Measurements from ENCODE around the gene HHATL. TPM values are rescaled to one million over a fixed set of nuclear protein-coding genes. Genes with fewer than 3 reads are reported as not detected.

Gene HHATL
- total RNA-seq, 1 experiment from 2014 or later, result not detected

DNA sequence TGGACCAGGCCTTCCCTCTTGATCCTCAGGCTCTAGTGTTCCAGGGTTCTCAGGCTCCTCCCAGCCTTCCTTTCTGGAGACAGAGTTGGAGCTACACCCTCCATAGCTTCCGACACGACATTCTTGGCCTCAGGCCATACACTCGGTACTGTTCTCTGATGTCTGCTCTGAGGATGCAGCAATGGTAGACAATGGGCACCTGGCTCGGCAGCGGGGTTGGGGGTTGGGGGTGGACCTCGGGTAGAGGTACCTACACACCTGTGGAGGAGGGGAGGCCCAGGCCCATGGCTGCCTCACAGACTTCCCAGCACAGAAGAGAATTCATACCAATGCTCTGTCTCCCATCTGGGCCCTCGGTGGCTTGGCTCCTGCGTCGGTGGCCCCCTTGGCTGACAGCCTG lies 49.0 kb upstream of the HHATL start:
- H3K4me3 ChIP-seq (ENCODE audit: low read depth in 2 of 2, low read length in 2 of 2), result no peak overlapping the region
- no peak for ATAC-seq
- H3K4me1 ChIP-seq (ENCODE audit: control insufficient read depth, insufficient read depth, low read length), result no peaks in the 10 kb centered on the region
- POLR2A ChIA-PET, result no interaction called here
- H3K27ac ChIP-seq (ENCODE audit: low read length), result no peak overlapping the region
- no TSS peak for BruUV-seq (replicated peaks)
- CTCF ChIA-PET, result no interaction called here
- no peaks in the 10 kb centered on the region for H3K9me3 ChIP-seq (ENCODE audit: control insufficient read depth, insufficient read depth, low read depth, low read length)
- TF ChIP-seq, protein P1, sequence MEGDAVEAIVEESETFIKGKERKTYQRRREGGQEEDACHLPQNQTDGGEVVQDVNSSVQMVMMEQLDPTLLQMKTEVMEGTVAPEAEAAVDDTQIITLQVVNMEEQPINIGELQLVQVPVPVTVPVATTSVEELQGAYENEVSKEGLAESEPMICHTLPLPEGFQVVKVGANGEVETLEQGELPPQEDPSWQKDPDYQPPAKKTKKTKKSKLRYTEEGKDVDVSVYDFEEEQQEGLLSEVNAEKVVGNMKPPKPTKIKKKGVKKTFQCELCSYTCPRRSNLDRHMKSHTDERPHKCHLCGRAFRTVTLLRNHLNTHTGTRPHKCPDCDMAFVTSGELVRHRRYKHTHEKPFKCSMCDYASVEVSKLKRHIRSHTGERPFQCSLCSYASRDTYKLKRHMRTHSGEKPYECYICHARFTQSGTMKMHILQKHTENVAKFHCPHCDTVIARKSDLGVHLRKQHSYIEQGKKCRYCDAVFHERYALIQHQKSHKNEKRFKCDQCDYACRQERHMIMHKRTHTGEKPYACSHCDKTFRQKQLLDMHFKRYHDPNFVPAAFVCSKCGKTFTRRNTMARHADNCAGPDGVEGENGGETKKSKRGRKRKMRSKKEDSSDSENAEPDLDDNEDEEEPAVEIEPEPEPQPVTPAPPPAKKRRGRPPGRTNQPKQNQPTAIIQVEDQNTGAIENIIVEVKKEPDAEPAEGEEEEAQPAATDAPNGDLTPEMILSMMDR (IDR thresholded peaks at IDR 0.05), result no peak
- TF ChIP-seq, protein P2, sequence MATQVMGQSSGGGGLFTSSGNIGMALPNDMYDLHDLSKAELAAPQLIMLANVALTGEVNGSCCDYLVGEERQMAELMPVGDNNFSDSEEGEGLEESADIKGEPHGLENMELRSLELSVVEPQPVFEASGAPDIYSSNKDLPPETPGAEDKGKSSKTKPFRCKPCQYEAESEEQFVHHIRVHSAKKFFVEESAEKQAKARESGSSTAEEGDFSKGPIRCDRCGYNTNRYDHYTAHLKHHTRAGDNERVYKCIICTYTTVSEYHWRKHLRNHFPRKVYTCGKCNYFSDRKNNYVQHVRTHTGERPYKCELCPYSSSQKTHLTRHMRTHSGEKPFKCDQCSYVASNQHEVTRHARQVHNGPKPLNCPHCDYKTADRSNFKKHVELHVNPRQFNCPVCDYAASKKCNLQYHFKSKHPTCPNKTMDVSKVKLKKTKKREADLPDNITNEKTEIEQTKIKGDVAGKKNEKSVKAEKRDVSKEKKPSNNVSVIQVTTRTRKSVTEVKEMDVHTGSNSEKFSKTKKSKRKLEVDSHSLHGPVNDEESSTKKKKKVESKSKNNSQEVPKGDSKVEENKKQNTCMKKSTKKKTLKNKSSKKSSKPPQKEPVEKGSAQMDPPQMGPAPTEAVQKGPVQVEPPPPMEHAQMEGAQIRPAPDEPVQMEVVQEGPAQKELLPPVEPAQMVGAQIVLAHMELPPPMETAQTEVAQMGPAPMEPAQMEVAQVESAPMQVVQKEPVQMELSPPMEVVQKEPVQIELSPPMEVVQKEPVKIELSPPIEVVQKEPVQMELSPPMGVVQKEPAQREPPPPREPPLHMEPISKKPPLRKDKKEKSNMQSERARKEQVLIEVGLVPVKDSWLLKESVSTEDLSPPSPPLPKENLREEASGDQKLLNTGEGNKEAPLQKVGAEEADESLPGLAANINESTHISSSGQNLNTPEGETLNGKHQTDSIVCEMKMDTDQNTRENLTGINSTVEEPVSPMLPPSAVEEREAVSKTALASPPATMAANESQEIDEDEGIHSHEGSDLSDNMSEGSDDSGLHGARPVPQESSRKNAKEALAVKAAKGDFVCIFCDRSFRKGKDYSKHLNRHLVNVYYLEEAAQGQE (IDR thresholded peaks at IDR 0.05; ENCODE audit: insufficient read depth in 1 of 2, low read depth in 2 of 2, low read length in 1 of 2), result no peak
- TF ChIP-seq POLR2AphosphoS5 (IDR thresholded peaks at IDR 0.05; ENCODE audit: low read depth, low read length) (no peak), TCF7L2 (IDR thresholded peaks at IDR 0.05; ENCODE audit: low read depth, low read length) (no peak), SIN3A (IDR thresholded peaks at IDR 0.05; ENCODE audit: borderline replicate concordance, insufficient read depth, low read depth, low read length) (no peak)
- DNase-seq (ENCODE audit: low read depth, low spot score), result no peak
- H3K27me3 ChIP-seq (ENCODE audit: control insufficient read depth, insufficient read depth, low read length), result no peaks in the 10 kb centered on the region
- intact Hi-C loops (cut with micrococcal nuclease; ENCODE audit: unreplicated experiment) (no loop called here), in situ Hi-C loops (cut with HindIII; ENCODE audit: low pct_unique_long_range_greater_than_20kb, low sequenced_read_pairs) (no loop called here)
- H3K36me3 ChIP-seq (ENCODE audit: control insufficient read depth, insufficient read depth, low read length), result no peaks in the 10 kb centered on the region

DNA sequence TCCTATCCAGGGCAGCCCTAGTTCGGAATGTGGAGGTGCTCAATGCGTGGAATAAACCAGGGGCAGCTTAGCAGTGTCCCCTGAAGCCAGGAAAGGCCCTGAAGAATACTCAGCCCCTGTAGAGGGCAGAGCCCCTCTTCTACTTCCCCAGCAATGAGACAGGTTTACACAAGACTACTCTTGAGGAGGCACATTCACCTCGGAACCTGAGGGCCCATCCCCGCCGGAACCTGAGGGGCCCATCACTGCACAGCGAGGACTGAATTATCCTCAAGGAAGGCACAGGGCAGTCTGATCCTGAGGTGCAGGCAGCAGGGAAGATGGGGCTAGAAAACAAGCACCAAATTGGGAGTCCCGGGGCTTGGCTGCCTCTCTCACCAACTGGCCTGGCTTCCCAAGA lies 48.2 kb upstream of the HHATL start:
- no peak overlapping the region for H3K4me3 ChIP-seq (ENCODE audit: low read depth in 2 of 2, low read length in 2 of 2)
- no peak for DNase-seq (ENCODE audit: low read depth, low spot score)
- in situ Hi-C loops (cut with HindIII; ENCODE audit: low pct_unique_long_range_greater_than_20kb, low sequenced_read_pairs) (no loop called here), intact Hi-C loops (cut with micrococcal nuclease; ENCODE audit: unreplicated experiment) (no loop called here)
- POLR2A ChIA-PET, result no interaction called here
- no peak for ATAC-seq
- no TSS peak for BruUV-seq (replicated peaks)
- H3K27ac ChIP-seq (ENCODE audit: low read length), result no peak overlapping the region
- TF ChIP-seq POLR2AphosphoS5 (IDR thresholded peaks at IDR 0.05; ENCODE audit: low read depth, low read length) (no peak), SIN3A (IDR thresholded peaks at IDR 0.05; ENCODE audit: borderline replicate concordance, insufficient read depth, low read depth, low read length) (no peak), TCF7L2 (IDR thresholded peaks at IDR 0.05; ENCODE audit: low read depth, low read length) (no peak)
- TF ChIP-seq, protein P2 (IDR thresholded peaks at IDR 0.05; ENCODE audit: insufficient read depth in 1 of 2, low read depth in 2 of 2, low read length in 1 of 2), result no peak
- TF ChIP-seq, protein P1 (IDR thresholded peaks at IDR 0.05), result no peak
- CTCF ChIA-PET, result no interaction called here
- no peaks in the 10 kb centered on the region for H3K27me3 ChIP-seq (ENCODE audit: control insufficient read depth, insufficient read depth, low read length)
- no peaks in the 10 kb centered on the region for H3K4me1 ChIP-seq (ENCODE audit: control insufficient read depth, insufficient read depth, low read length)
- no peaks in the 10 kb centered on the region for H3K9me3 ChIP-seq (ENCODE audit: control insufficient read depth, insufficient read depth, low read depth, low read length)
- H3K36me3 ChIP-seq (ENCODE audit: control insufficient read depth, insufficient read depth, low read length), result no peaks in the 10 kb centered on the region

Data from Panc1 (cell line).